Duodenal mucosa (tissue), 2 donors: ENCODE measurements around the gene CCSER1.
"Not testable (repeated sequence)": the region's sequence is repeated elsewhere in the genome, so short reads cannot be mapped to it uniquely, and the experiment has no call there.

ENCODE experiments used
- H3K27ac ChIP-seq: one replicate; pipeline ENCODE4 v1.7.0; 2013; ENCODE audit warnings: low read depth, low read length
- H3K27me3 ChIP-seq, 2 donors: one replicate each; pipeline ENCODE4 v1.7.0; 2013; ENCODE audit warnings: low read length in 2 of 2, control low read depth in 1 of 2; ENCODE audit not compliant: insufficient read depth in 2 of 2, control insufficient read depth in 1 of 2
- H3K36me3 ChIP-seq, 2 donors: one replicate each; pipeline ENCODE4 v1.7.0; 2013; ENCODE audit warnings: low read length in 2 of 2, control low read depth in 1 of 2; ENCODE audit not compliant: insufficient read depth in 2 of 2, control insufficient read depth in 1 of 2
- H3K4me1 ChIP-seq, 2 donors: one replicate each; pipeline ENCODE4 v1.7.0; 2013; ENCODE audit warnings: low read length in 2 of 2, control low read depth in 1 of 2; ENCODE audit not compliant: insufficient read depth in 2 of 2, control insufficient read depth in 1 of 2
- H3K4me3 ChIP-seq, 2 donors: one replicate each; pipeline ENCODE4 v1.7.0; 2013; ENCODE audit warnings: low read length in 2 of 2, low read depth in 1 of 2
- H3K9ac ChIP-seq, 2 donors: one replicate each; pipeline ENCODE4 v1.7.0; 2013; ENCODE audit warnings: low read length in 2 of 2, low read depth in 1 of 2
- H3K9me3 ChIP-seq, 2 donors: one replicate each; pipeline ENCODE4 v1.7.0; 2013; ENCODE audit warnings: low read length in 2 of 2, control low read depth in 1 of 2; ENCODE audit not compliant: control insufficient read depth in 1 of 2

Gene CCSER1

GRCh38 chr4:91207535-91207934 lies 1080.3 kb downstream of the CCSER1 start:
- no peaks in the 10 kb centered on the region for H3K36me3 ChIP-seq
- no peaks in the 10 kb centered on the region for H3K27me3 ChIP-seq
- no peak overlapping the region for H3K4me3 ChIP-seq
- no peaks in the 10 kb centered on the region for H3K9me3 ChIP-seq
- no peaks in the 10 kb centered on the region for H3K4me1 ChIP-seq
- H3K27ac ChIP-seq = no peak overlapping the region
- H3K9ac ChIP-seq = no peak overlapping the region

DNA sequence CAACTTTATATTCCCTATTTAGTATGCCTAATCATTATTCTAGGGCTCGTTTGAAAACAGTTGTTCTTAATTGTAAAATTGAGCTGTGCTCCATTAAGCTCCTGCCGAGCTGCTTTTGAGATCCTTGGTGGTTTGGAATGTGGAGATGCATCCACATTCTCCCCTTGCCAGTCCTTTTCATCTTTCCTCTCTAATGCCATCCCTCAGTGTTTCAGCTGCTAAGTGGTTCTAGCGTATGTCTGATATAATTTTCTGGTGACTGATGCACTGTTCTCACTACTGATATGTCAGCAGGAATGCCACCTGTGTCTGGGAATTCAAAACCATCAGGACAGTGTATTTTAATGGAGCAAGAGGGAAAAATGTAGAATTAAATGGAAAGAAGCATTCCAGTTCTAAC lies 1085.0 kb downstream of the CCSER1 start:
- Histone ChIP-seq H3K36me3 (no peaks in the 10 kb centered on the region), H3K27ac (no peak overlapping the region), H3K4me3 (no peak overlapping the region), H3K9ac (no peak overlapping the region), H3K9me3 (no peaks in the 10 kb centered on the region), H3K27me3 (no peaks in the 10 kb centered on the region), H3K4me1 (no peaks in the 10 kb centered on the region)

- not testable (repeated sequence) for H3K4me1 ChIP-seq, H3K27ac ChIP-seq, H3K27me3 ChIP-seq, H3K36me3 ChIP-seq, H3K4me3 ChIP-seq, H3K9me3 ChIP-seq, H3K9ac ChIP-seq
Measured at GRCh38 chr4:91217831-91218403, 1090.7 kb downstream of the CCSER1 start.

- H3K27me3 ChIP-seq = no peaks in the 10 kb centered on the region
- no peak overlapping the region for H3K4me3 ChIP-seq
- no peaks in the 10 kb centered on the region for H3K4me1 ChIP-seq
- no peak overlapping the region for H3K9ac ChIP-seq
- H3K27ac ChIP-seq = no peak overlapping the region
- no peaks in the 10 kb centered on the region for H3K9me3 ChIP-seq
- no peaks in the 10 kb centered on the region for H3K36me3 ChIP-seq
Measured at GRCh38 chr4:91220315-91220714, 1093.1 kb downstream of the CCSER1 start.

GRCh38 chr4:91222014-91222413 lies 1094.8 kb downstream of the CCSER1 start:
- Histone ChIP-seq H3K9me3 (no peaks in the 10 kb centered on the region), H3K27ac (no peak overlapping the region), H3K9ac (no peak overlapping the region), H3K4me1 (no peaks in the 10 kb centered on the region), H3K36me3 (no peaks in the 10 kb centered on the region), H3K27me3 (no peaks in the 10 kb centered on the region), H3K4me3 (no peak overlapping the region)

GRCh38 chr4:91226867-91227266 lies 1099.7 kb downstream of the CCSER1 start:
- no peak overlapping the region for H3K4me3 ChIP-seq
- no peak overlapping the region for H3K9ac ChIP-seq
- H3K9me3 ChIP-seq = no peaks in the 10 kb centered on the region
- no peaks in the 10 kb centered on the region for H3K27me3 ChIP-seq
- no peaks in the 10 kb centered on the region for H3K36me3 ChIP-seq
- H3K27ac ChIP-seq = no peak overlapping the region
- H3K4me1 ChIP-seq = no peaks in the 10 kb centered on the region

DNA sequence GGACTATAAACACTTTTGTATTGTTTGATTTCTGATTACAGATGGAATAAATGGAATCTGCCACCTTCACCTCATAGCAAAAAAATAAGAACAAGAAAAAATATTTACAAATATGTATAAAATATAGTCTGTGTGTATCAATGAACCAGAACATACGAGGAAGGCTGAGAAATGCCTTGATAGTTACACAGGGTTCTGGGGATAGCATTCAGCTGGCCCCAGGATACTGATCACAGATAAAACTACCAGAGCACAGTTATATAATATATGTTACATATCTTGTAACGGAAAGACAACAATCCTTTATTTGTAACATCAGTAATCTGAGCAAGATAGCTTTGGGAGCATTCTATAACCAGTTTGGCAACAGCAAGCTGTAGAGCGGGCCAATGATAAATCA lies 1101.5 kb downstream of the CCSER1 start:
- no peak overlapping the region for H3K27ac ChIP-seq
- no peaks in the 10 kb centered on the region for H3K36me3 ChIP-seq
- no peaks in the 10 kb centered on the region for H3K4me1 ChIP-seq
- H3K27me3 ChIP-seq = no peaks in the 10 kb centered on the region
- H3K9ac ChIP-seq = no peak overlapping the region
- H3K4me3 ChIP-seq = no peak overlapping the region
- H3K9me3 ChIP-seq = no peaks in the 10 kb centered on the region

DNA sequence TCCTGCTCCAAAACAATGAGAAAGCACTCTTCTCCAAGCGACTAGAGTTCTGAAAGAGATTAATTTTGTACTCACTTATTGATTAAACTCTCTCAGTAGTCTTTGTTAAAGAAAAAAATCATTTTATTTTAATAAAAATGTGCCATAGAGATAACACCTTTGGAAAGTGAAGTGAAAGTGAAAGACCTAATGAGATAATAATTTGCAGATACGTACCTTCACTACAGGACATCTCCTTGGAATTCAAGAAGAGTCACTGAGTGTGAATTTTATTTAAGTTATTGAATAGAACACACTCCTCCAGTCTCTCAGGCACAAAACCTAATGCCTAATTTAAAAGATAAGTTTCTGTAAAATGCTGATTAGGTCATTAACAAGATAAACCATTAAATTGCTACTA lies 1106.0 kb downstream of the CCSER1 start:
- Histone ChIP-seq H3K9me3 (no peaks in the 10 kb centered on the region), H3K9ac (no peak overlapping the region), H3K4me1 (no peaks in the 10 kb centered on the region), H3K36me3 (no peaks in the 10 kb centered on the region), H3K27me3 (no peaks in the 10 kb centered on the region), H3K27ac (no peak overlapping the region), H3K4me3 (no peak overlapping the region)

GRCh38 chr4:91243132-91243531 lies 1115.9 kb downstream of the CCSER1 start:
- H3K36me3 ChIP-seq = no peaks in the 10 kb centered on the region
- H3K9me3 ChIP-seq = peaks cover 0 to 5% of the 10 kb centered on the region in 2 donors
- H3K4me3 ChIP-seq = no peak overlapping the region
- no peaks in the 10 kb centered on the region for H3K27me3 ChIP-seq
- H3K9ac ChIP-seq = no peak overlapping the region
- no peak overlapping the region for H3K27ac ChIP-seq
- H3K4me1 ChIP-seq = no peaks in the 10 kb centered on the region

DNA sequence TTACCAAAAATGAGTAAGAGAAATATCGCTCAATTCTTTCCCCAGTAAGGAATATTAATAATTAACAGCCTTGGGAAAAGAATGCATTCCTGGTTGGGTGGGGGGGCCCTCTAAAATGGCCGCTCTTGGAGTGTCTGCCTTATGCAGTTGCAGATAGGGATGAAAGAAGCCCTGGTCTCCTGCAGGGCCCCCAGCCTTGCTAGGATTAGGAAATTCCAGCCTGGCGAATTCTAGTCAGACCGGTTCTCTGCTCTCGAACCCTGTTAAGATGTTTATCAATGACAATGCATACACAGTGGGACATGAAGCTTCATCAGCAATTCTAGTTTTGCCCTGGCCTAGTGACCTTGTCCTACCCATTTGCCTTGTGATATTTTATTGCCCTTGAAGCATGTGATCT lies 1128.8 kb downstream of the CCSER1 start:
- Histone ChIP-seq H3K4me3 (no peak overlapping the region), H3K27ac (no peak overlapping the region), H3K9me3 (no peaks in the 10 kb centered on the region), H3K9ac (no peak overlapping the region), H3K36me3 (no peaks in the 10 kb centered on the region), H3K4me1 (no peaks in the 10 kb centered on the region), H3K27me3 (no peaks in the 10 kb centered on the region)

- Histone ChIP-seq H3K4me3 (no peak overlapping the region), H3K9me3 (no peaks in the 10 kb centered on the region), H3K4me1 (no peaks in the 10 kb centered on the region), H3K9ac (no peak overlapping the region), H3K36me3 (no peaks in the 10 kb centered on the region), H3K27ac (no peak overlapping the region), H3K27me3 (no peaks in the 10 kb centered on the region)
Measured at GRCh38 chr4:91256751-91257150, 1129.6 kb downstream of the CCSER1 start.
